Endodermal cell (in vitro differentiated cells): Measurements from ENCODE around the gene USHBP1. TPM values are rescaled to one million over a fixed set of nuclear protein-coding genes. Genes with fewer than 3 reads are reported as not detected.
A peak's percentile ranks its signal among the peaks of the same experiment; 100 is the strongest.

Experiments
- DNase-seq: peaks from one replicate; pipeline ENCODE4 v3.0.0-alpha.2; 2017
- H3K27ac ChIP-seq: 2 replicates; pipeline ENCODE4 v1.5.1; 2013; ENCODE audit warnings: mild to moderate bottlenecking, low read depth, low read length, moderate library complexity
- H3K27me3 ChIP-seq: 2 replicates; pipeline ENCODE4 v1.6.1; 2013; ENCODE audit warnings: mild to moderate bottlenecking, low read length, moderate library complexity; ENCODE audit not compliant: insufficient read depth, control insufficient read depth, poor library complexity, severe bottlenecking
- H3K36me3 ChIP-seq: 2 replicates; pipeline ENCODE4 v1.7.0; 2013; ENCODE audit warnings: mild to moderate bottlenecking, low read length, moderate library complexity; ENCODE audit not compliant: control insufficient read depth, insufficient read depth
- H3K4me1 ChIP-seq: one replicate; pipeline ENCODE4 v1.7.0; 2013; ENCODE audit warnings: low read length; ENCODE audit not compliant: control insufficient read depth, insufficient read depth
- H3K4me3 ChIP-seq: 2 replicates; pipeline ENCODE4 v1.5.1; 2013; ENCODE audit warnings: mild to moderate bottlenecking, low read length, moderate library complexity
- H3K9ac ChIP-seq: 2 replicates; pipeline ENCODE4 v1.6.1; 2013; ENCODE audit warnings: mild to moderate bottlenecking, low read length, moderate library complexity; ENCODE audit not compliant: poor library complexity, severe bottlenecking; ENCODE audit errors: extremely low read depth
- H3K9me3 ChIP-seq: 2 replicates; pipeline ENCODE4 v1.6.1; 2013; ENCODE audit warnings: mild to moderate bottlenecking, low read length, moderate library complexity; ENCODE audit not compliant: control insufficient read depth
- H3K27ac Mint-ChIP-seq: 2 replicates; pipeline ENCODE4 v1.8.0; 2020; ENCODE audit warnings: mixed read lengths
- H3K27me3 Mint-ChIP-seq: 2 replicates; pipeline ENCODE4 v1.8.0; 2021; ENCODE audit warnings: mild to moderate bottlenecking, mixed read lengths; ENCODE audit not compliant: insufficient read depth
- H3K36me3 Mint-ChIP-seq: 2 replicates; pipeline ENCODE4 v1.8.0; 2020; ENCODE audit warnings: low read depth, mixed read lengths
- H3K4me1 Mint-ChIP-seq: 2 replicates; pipeline ENCODE4 v1.8.0; 2020; ENCODE audit warnings: mixed read lengths
- H3K4me3 Mint-ChIP-seq: 2 replicates; pipeline ENCODE4 v1.8.0; 2020; ENCODE audit warnings: mild to moderate bottlenecking, moderate library complexity, mixed read lengths
- H3K9me3 Mint-ChIP-seq: 2 replicates; pipeline ENCODE4 v1.8.0; 2020; ENCODE audit warnings: mild to moderate bottlenecking, mixed read lengths
- CTCF ChIP-seq: fragments of 200-600 bp; sonication (generic); conservative IDR thresholded peaks from 2 replicates; pipeline ENCODE4 v1.5.0; 2021; ENCODE audit warnings: antibody characterized with exemption, mild to moderate bottlenecking
- WGBS, 2 experiments: methylation state at CpG; one replicate each; pipeline versions ENCODE4 v1.1.5 to v1.1.7; 2013; ENCODE audit warnings: missing lambda C conversion rate in 2 of 2, mixed read lengths in 1 of 2; ENCODE audit not compliant: insufficient coverage in 1 of 2, insufficient read length in 1 of 2; 5-methylcytosine and 5-hydroxymethylcytosine counted together
- total RNA-seq, 2 donors: library from RNA; stranded (reverse); fragmentation: NEBNext Ultra II Directional in 1 of 2; extraction: Animal tissue kit (Norgen Biotek cat#: 25700) in 1 of 2; gene quantifications; 2 replicates in 1 of 2; 3 replicates in 1 of 2; pipeline ENCODE4 v1.2.1, GENCODE V29; 2021

The USHBP1 gene
- total RNA-seq, 2 donors from 2014 or later = 3.8 to 6.2 TPM

- H3K4me3 ChIP-seq = no peak overlapping the region
- no peak overlapping the region for H3K4me3 Mint-ChIP-seq
- H3K4me1 Mint-ChIP-seq = peaks cover 17% of the 10 kb centered on the region
- H3K9me3 Mint-ChIP-seq = no peaks in the 10 kb centered on the region
- H3K36me3 ChIP-seq = no peaks in the 10 kb centered on the region
- no peak overlapping the region for H3K9ac ChIP-seq
- peaks cover 6% of the 10 kb centered on the region for H3K36me3 Mint-ChIP-seq
- H3K27me3 ChIP-seq = no peaks in the 10 kb centered on the region
- no peak overlapping the region for H3K27ac ChIP-seq
- no peaks in the 10 kb centered on the region for H3K9me3 ChIP-seq
- 89% methylated on average over 6 to 12 of the region's 12 CpGs for WGBS, 2 experiments
- no peaks in the 10 kb centered on the region for H3K4me1 ChIP-seq
- no peak overlapping the region for H3K27ac Mint-ChIP-seq
- no peak for DNase-seq
- no peak for TF ChIP-seq CTCF
- H3K27me3 Mint-ChIP-seq = no peaks in the 10 kb centered on the region
Observed at GRCh38 chr19:17303940-17304267, 39.4 kb upstream of the USHBP1 start.

DNA sequence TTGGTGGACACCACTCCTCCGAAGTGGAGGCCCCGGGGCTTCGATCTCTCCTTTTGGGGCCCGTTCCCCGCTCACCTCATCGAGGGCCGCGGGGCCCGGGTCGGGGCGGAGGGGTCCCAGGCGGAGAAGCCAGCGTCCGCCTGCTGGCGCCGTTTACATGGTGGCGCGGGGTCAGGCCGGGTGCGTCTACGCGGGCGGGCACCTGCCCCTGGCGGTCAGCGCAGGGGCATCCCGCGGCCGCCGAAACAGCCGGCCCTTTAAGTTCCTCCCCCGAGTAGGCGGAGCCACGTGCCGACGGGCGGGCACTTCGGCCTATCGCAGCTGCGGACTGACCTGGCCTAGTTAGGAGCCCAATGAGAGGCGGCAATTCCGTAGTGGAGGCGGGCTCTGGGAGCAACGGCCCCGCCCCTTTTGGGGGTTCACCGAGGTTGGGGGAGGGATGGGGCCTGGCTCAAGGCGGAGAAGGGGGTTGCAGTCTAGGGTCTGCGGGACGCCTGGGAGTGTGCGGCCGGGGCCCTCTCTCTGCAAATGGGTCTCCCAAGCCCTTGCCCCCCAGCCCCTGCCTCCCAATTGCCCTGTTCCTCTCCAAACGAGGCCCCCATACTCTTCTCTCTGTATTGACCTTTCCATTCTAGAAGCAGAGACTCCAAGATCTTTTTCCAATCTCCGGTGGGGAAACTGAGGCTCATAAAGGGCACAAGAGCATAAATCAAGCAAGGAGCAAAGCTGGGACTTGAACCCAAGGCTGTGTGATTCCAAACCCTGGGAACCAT, 38.8 kb upstream of the USHBP1 start, which contains the start of gene ABHD8:
TSS of gene ABHD8 (minus strand) at position 259 of the 773 bp plus-strand sequence. CDS start 1,809 bp downstream, outside the sequence.
- H3K4me3 ChIP-seq = peak within 1 kb of the TSS; percentile 73
- TF ChIP-seq CTCF = peak; percentile 83
- H3K9me3 Mint-ChIP-seq = peaks cover 2% of the 10 kb centered on the region
- H3K27me3 ChIP-seq = no peaks in the 10 kb centered on the region
- peaks cover 2% of the 10 kb centered on the region for H3K36me3 ChIP-seq
- H3K4me1 Mint-ChIP-seq = peaks cover 17% of the 10 kb centered on the region
- peak within 1 kb of the TSS; percentile 49 for H3K9ac ChIP-seq
- no peak within 1 kb of the TSS for H3K27ac ChIP-seq
- 2 to 4% methylated on average over 28 to 52 of the region's 52 CpGs for WGBS, 2 experiments
- DNase-seq = peak; percentile 99
- H3K27ac Mint-ChIP-seq = no peak within 1 kb of the TSS
- H3K9me3 ChIP-seq = peaks cover 2% of the 10 kb centered on the region
- no peaks in the 10 kb centered on the region for H3K27me3 Mint-ChIP-seq
- no peaks in the 10 kb centered on the region for H3K4me1 ChIP-seq
- H3K4me3 Mint-ChIP-seq = peak within 1 kb of the TSS; percentile 61
- peaks cover 11% of the 10 kb centered on the region for H3K36me3 Mint-ChIP-seq

GRCh38 chr19:17302391-17303166, 38.0 kb upstream of the USHBP1 start:
- Histone ChIP-seq H3K9me3 (peaks cover 5% of the 10 kb centered on the region), H3K27me3 (no peaks in the 10 kb centered on the region), H3K4me3 (peak overlapping the region; percentile 73), H3K9ac (peak overlapping the region; percentile 49), H3K27ac (no peak overlapping the region), H3K36me3 (peaks cover 6% of the 10 kb centered on the region), H3K4me1 (no peaks in the 10 kb centered on the region)
- Mint-ChIP-seq H3K27ac (no peak overlapping the region), H3K4me1 (peaks cover 12% of the 10 kb centered on the region), H3K4me3 (peak overlapping the region; percentile 61), H3K27me3 (no peaks in the 10 kb centered on the region), H3K9me3 (peaks cover 10% of the 10 kb centered on the region), H3K36me3 (peaks cover 15% of the 10 kb centered on the region)
- no peak for TF ChIP-seq CTCF
- 20 to 21% methylated on average over 16 to 29 of the region's 29 CpGs for WGBS, 2 experiments
- peak; percentile 68 for DNase-seq
